Ishikawa (cell line): ENCODE measurements around the gene C1QTNF9B.

Experiments
- CEBPB ChIP-seq: IDR thresholded peaks from 2 replicates; pipeline ENCODE4 v1.6.1; 2012
- CREB1 ChIP-seq: IDR thresholded peaks from 2 replicates; pipeline ENCODE4 v1.6.1; 2012; ENCODE audit warnings: low read depth
- EGR1 ChIP-seq: IDR thresholded peaks from 2 replicates; pipeline ENCODE4 v1.6.1; 2012
- EP300 ChIP-seq: IDR thresholded peaks from 2 replicates; pipeline ENCODE4 v1.6.1; 2012; ENCODE audit warnings: borderline replicate concordance
- FOXM1 ChIP-seq: IDR thresholded peaks from 2 replicates; pipeline ENCODE4 v1.6.1; 2012; ENCODE audit warnings: low read depth, borderline replicate concordance
- MAX ChIP-seq: IDR thresholded peaks from 2 replicates; pipeline ENCODE4 v1.6.1; 2012
- NFIC ChIP-seq: IDR thresholded peaks from 2 replicates; pipeline ENCODE4 v1.6.1; 2012
- RAD21 ChIP-seq: IDR thresholded peaks from 2 replicates; pipeline ENCODE4 v1.6.1; 2012; ENCODE audit warnings: low read depth
- REST ChIP-seq: IDR thresholded peaks from 2 replicates; pipeline ENCODE4 v1.6.1; 2012; ENCODE audit warnings: low read depth, mild to moderate bottlenecking
- TAF1 ChIP-seq: IDR thresholded peaks from 2 replicates; pipeline ENCODE4 v1.6.1; 2012; ENCODE audit warnings: low read depth, mild to moderate bottlenecking
- TCF12 ChIP-seq: IDR thresholded peaks from 2 replicates; pipeline ENCODE4 v1.6.1; 2012; ENCODE audit warnings: low read depth
- TEAD4 ChIP-seq: IDR thresholded peaks from 2 replicates; pipeline ENCODE4 v1.6.1; 2012
- YY1 ChIP-seq: IDR thresholded peaks from 2 replicates; pipeline ENCODE4 v1.6.1; 2012; ENCODE audit warnings: low read depth
- ZBTB7A ChIP-seq: IDR thresholded peaks from 2 replicates; pipeline ENCODE4 v1.6.1; 2012; ENCODE audit warnings: low read depth
- TF ChIP-seq, protein P1 (sequence below): IDR thresholded peaks from 2 replicates; pipeline ENCODE4 v1.6.1; 2012

The C1QTNF9B gene

GRCh38 chr13:23928985-23929384, 31.7 kb upstream of the C1QTNF9B start:
- TF ChIP-seq TEAD4, result no peak
- no peak for TF ChIP-seq TCF12
- TF ChIP-seq EGR1, result no peak
- no peak for TF ChIP-seq REST
- TF ChIP-seq YY1, result no peak

DNA sequence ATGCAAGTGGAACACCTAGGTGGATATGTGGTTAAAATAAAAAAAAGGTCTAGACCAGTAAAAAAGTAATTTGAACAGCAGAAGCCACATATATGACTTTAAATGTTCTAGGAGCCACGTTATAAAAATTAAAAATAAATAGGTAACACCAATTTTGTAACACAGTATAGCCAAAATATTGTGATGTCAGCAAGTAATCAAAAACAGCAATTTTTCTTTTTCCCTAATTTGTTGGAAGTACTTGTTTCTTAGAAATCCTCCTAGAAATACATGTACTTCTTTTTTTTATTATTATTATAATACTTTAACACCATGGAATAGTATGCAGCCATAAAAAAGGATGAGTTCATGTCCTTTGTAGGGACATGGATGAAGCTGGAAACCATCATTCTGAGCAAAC, 25.7 kb upstream of the C1QTNF9B start:
- TF ChIP-seq, protein P1, sequence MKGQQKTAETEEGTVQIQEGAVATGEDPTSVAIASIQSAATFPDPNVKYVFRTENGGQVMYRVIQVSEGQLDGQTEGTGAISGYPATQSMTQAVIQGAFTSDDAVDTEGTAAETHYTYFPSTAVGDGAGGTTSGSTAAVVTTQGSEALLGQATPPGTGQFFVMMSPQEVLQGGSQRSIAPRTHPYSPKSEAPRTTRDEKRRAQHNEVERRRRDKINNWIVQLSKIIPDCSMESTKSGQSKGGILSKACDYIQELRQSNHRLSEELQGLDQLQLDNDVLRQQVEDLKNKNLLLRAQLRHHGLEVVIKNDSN, result no peak
- TF ChIP-seq EP300 (no peak), CREB1 (no peak), YY1 (no peak), ZBTB7A (no peak), EGR1 (no peak), NFIC (no peak), TCF12 (no peak), MAX (no peak), REST (no peak), RAD21 (no peak), FOXM1 (no peak), CEBPB (no peak), TAF1 (no peak), TEAD4 (no peak)

DNA sequence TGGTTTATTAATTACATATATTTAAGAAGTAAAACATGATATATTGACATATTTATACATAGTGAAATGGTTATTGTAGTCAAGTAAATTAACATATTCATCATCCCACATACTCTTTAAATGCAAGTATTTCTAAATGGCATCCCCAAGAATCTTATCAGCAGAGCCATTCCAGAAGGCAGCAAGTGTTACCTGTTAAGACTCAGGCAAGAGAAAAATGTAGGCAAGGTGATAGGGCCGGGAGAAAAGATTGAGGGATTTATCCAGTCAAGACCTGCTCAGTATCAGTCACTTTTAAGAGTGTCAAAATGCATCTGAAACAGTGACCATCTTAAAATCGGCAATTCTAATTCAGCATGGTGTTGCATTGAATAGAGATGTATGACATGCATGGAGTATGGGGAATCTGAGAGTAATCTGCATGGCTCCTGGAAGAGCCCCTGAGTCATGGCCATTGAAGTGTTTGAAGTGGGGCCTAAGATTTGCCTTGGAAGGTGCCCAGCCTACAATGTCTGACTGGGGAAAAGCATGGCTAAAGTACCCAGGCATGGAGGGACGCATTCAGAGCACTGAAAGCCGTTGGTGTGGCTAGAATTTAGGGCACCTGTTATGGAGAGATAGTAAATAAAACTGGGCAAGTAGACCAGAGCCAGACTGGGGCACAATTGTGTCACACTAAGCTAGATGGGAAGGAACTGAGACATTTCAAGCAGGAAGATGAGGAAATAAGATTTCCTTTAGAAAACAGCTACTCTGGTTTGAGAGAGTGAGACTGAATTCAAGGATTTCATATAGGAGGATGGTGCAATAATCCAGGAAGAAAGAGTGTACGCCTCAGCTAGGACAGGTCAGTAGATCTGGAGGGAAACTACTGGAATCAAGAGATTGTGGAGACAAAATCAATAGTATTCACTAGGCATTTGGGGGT, 25.0 kb upstream of the C1QTNF9B start:
- TF ChIP-seq EGR1 (no peak), YY1 (no peak)

- TF ChIP-seq RAD21, result peak; percentile 78
- no peak for TF ChIP-seq CREB1
Observed at GRCh38 chr13:23921451-23921888, 24.2 kb upstream of the C1QTNF9B start.

DNA sequence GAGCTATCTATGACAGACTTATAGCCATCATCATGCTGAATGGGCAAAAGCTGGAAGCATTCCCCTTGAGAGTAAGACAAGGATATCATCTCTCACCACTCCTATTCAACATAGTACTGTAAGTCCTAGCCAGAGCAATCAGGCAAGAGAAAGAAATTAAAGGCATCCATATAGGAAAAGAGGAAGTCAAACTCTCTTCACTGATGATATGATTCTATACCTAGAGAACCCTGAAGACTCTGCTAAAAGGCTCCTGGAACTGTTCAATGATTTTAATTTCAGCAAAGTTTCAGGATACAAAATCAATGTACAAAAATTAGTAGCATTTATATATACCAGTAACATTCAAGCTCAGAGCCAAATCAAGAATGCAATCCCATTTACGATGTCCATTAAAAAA, 21.7 kb upstream of the C1QTNF9B start:
- TF ChIP-seq NFIC (no peak), YY1 (no peak), FOXM1 (no peak), TCF12 (no peak)

GRCh38 chr13:23918208-23918607, 20.9 kb upstream of the C1QTNF9B start:
- TF ChIP-seq EGR1, result no peak
- TF ChIP-seq ZBTB7A, result no peak

DNA sequence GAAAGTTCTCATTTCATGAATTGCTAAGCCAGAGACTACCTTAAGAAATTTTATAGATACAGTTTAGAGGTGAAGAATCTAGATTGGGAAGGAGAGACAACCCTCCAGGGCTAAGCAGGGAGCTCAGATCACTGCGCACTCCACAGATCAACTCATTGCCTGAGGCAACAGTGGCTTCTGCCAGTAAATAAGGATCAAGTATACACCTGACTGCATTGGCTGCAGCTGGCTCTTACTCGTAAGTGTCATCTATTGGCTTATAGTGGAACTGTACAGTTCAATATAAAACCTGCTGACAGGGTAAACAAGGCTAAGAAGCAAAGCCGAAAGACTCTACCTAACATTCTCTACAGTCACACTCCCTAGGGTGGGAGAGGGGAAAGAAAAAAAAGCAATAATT, 18.0 kb upstream of the C1QTNF9B start:
- TF ChIP-seq EP300 (no peak), EGR1 (no peak), FOXM1 (no peak), TCF12 (no peak), REST (no peak), CEBPB (no peak), YY1 (no peak), TEAD4 (no peak), CREB1 (no peak), ZBTB7A (no peak), NFIC (no peak)
